IPS-11a (cell line): Measurements from ENCODE around the gene CST8.
"Not testable (repeated sequence)": the region's sequence is repeated elsewhere in the genome, so short reads cannot be mapped to it uniquely, and the experiment has no call there.

Experiments
- H3K4me3 ChIP-seq: one replicate; pipeline ENCODE4 v1.5.1; 2013; ENCODE audit warnings: low read depth, low read length, control low read depth

CST8 gene, protein sequence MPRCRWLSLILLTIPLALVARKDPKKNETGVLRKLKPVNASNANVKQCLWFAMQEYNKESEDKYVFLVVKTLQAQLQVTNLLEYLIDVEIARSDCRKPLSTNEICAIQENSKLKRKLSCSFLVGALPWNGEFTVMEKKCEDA

DNA sequence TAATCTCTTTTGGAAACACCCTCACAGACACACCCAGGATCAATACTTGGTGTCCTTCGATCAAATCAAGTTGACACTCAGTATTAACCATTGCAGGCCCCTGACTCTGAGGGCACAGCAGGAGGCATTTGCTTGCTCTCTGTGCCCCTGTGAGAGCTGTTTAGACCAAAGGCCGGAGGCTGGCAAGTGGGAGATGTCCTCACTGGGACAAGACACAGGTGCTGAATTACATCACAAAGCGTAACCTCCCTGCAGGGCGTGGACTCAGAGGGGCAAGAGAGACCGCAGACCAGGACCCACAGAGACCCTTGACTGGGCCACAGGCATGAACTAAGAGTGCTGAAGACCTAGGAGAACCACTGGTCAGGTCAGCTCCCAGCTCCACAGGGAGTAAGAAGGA, at the start of gene CST8:
CST8 (plus strand) TSS at position 301 of the 400 bp plus-strand sequence. CDS start 551 bp downstream, outside the sequence.
- H3K4me3 ChIP-seq, result no peak within 1 kb of the TSS

DNA sequence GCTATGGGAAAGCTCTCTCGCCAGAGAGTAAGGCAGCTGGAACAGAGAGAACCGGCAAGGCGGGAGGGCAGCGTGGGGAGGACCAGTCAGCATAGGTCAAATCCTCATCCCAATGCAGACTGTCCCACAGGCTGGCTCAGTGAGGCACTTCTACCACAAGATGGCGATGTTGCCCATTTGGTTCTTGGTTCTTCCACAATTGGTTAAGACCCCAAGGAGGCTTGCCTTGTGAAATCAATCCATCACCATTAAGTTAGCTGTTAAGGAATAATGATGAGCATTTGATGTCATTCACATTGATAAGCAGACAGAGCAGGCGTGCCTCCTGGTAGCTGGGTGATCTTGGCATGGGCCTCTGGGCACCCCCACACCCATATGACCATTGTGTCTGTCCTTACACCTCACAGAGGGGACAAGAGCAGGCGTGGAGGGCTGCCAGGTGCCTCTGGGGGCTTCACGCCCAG, 49.0 kb upstream of the CST8 start:
- H3K4me3 ChIP-seq, result no peak overlapping the region

DNA sequence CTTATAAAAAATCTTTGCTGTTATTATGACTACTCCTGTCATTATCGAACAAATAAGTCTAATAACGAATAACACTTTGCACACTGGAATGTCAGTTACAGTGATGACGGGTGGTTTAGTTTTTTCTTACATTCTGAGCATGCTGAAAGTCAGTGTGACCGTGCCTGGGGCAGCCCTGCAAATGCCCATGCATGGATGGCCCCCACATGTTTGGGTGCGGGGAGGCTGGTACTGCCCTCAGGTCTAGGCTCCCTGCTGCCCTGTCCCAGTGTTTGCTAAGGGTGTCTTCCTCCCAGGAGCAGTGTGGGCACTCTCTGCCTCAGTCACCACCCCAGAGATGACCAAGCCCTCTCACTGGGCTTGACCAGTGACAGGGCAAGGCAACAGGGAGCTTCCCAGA, 48.5 kb upstream of the CST8 start:
- no peak overlapping the region for H3K4me3 ChIP-seq

DNA sequence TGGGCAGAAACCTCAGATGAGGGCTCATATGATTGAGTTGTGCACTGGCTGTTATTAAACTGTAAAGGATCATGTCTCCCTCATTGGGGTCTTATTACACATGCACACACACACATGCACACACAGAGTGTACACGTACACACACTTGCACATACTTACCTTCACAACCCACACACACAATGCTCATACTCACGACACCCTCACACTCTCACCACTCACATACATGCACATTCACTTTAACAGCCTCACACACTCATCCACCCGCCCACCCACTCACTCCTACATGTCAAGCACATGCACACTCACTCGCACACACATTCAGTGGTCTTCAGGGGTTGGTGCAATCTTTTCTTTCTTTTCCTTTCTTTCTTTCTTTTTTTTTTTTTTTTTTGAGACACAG, 46.1 kb upstream of the CST8 start:
- no peak overlapping the region for H3K4me3 ChIP-seq

DNA sequence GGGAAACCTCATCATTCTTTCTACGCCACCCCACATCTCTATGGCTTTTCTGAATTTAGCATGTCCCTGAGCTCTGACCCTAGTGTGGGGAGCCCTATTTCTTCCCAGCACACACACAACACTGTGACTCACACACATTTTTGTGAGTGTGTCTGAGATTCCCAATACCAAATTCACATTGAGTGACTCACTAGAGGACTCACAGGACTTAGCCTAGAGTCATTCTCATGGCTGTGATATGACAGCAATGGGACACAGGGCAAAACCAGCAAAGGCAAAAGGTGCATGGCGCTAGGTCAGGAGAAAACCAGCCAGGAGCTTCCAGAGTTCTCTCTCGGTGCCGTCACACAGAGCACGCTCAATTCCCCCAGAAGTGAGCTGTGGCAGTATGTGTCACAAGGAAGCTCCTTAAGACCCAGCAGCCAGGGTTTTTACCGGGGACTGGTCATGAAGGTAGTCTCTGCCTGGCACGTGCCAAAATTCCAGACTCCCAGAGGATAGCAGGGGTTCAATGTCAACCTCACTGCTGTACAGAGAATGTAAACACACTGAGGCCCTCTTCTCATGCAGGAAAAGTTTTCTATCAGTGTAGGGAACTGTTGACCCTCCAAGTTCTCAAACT, 45.2 kb upstream of the CST8 start:
- no peak overlapping the region for H3K4me3 ChIP-seq

DNA sequence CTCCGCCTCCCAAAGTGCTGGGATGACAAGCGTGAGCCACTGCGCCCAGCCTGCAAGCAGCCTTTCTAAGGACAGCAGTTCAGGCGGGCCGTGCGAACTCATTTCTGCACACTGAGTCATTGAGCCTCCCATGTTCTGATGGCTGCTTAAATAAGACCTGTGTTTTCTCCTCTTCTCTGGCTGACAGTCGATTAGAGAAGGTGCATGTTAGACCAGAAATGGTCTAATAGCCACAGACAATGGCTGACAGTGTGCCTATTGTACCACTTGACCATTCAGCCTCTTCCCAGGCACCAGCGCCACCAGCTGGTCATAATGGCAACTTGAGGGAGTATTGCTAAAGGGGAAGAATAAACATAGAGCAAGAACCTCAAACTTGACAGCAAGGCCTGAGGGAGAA, 44.4 kb upstream of the CST8 start:
- H3K4me3 ChIP-seq, result no peak overlapping the region

DNA sequence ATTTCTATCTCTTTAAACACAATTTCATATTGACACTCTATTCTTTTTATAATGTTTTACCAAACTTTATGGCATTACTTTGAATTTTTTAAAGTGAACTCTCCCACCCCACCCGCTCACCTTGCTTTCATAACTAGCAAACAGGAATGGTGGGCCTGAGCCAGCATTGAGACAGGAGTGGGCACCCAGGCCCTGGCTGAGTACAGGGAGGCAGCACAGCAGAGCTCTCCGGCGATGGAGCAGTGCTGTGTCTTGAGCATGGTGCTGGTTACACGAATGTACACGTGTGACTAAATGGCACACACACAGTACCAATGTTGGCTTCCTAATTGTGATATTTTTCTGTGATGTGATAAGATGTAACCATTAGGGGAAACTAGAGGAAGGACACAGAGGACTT, 42.8 kb upstream of the CST8 start:
- H3K4me3 ChIP-seq, result no peak overlapping the region

DNA sequence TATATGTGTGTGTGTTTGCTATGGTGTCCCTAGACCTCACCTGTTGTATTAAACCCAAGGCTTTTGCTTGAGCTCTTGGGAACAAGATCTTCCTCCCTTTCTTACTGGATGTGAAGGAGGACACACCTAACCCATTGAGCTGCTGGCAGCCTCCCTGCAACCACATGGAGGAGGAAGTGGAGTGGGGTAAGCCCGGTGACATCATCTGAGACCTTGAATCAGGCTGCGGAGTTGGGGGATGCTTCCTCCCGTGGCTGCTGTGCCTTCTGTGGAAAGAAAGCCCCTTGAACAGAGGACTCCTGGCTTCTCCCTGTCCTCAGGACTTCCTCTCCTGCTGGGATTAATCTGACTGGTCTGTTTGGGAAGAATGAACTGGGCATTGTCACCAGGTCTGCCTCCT, 41.5 kb upstream of the CST8 start:
- H3K4me3 ChIP-seq, result no peak overlapping the region

DNA sequence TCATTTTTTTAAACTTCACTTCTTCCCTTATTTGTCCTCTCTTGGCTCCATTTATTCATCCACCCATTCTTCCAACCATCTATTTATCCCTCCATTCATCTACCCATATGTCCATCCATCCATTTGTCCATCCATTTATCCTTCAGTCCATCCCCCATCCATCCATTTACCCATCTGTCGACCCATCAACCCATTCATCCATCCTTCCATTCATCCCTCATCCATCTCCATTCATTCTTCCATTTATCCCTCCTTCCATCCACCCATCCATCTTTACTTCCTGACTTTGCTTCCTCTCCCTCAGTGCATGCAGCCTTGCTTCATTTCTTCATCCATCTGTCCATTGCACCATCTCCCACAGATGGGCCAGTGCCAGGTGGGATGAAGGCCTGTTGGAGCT, 40.0 kb upstream of the CST8 start:
- no peak overlapping the region for H3K4me3 ChIP-seq

DNA sequence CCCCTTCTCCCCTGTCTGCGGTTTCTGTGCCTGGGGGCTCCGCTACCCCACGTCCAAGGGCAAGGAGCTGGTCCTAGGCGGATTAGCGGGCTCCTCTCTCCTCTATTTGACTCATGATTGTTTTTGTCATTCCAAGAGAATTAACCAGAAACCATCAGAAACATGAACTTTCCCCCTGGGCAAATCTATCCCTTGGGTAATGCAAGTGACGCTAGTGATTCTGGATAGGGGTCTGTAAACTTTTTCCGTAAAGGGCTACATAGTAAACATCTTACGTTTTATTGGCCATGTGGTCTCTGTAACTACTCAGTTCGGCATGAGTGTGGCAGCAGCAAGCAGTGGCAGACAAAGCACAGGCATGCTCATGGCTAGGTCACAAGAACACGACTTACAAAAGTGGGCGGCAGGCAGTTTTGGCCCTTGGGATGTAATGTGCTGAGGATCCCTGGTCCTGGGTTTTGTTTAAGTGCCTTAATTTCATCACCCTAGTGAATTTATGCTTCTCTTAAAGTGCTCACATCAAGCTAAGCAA, 38.9 kb upstream of the CST8 start:
- no peak overlapping the region for H3K4me3 ChIP-seq

DNA sequence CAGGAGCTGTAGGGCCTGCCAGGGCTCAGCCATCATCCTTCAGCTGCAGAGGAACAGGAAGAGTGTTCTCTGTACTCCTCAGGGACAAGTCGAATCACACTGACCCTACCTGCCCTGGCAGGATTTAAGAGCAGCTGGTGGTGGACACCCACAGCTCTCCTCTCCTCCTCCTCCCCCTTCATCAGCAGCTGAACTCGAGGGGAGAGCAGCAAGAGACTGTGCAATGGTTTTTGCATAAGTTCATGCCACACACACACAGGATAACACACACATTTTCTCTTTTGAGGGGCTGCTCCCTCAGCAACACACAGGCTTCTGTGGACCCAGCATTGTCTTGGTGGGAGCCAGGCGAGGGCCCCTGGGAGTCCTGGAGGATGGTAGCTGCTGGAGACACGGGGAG, 38.1 kb upstream of the CST8 start, which contains the start of gene CST11:
CST11 (minus strand) TSS at position 101 of the 400 bp plus-strand sequence; CDS start at position 36, 65 bp downstream.
- H3K4me3 ChIP-seq, result no peak within 1 kb of the TSS

DNA sequence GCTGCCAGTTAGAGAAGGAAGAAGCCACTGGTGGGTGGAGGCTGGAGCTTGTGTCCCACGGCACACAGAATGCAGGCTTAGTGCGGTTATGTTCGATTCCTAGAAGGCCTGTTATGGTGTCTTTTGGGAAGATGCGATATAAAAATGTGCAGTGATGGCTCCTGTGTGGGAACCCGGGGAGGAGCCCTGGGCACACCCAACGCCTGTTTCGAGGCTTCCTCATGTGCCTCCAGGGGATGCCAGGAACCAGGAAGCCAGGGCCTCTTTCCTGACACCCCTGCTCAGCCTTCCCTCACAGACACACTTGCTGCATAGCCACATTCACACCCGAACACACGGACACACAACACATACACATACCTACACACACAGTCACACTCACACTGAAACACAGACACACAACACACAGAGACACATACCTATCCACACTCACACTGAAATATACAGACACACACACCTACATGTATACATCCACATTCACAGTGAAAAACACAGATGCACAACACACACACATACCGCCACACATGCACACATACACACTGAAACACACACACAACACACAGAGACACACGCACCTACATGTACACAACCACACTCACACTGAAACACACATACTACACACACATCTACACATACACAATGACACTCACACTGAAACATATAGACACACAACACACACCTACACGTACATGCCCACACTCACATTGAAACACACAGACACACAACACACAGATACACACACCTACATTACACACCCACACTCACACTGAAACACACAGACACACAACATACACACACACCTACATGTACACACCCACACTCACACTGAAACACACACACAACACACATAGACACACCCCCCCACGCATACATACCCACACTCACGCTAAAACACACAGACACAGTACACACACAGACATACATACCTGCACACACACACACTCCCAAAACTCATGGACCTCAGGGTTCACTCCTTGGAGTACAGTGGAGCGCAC, 37.1 kb upstream of the CST8 start:
- H3K4me3 ChIP-seq, result no peak overlapping the region

DNA sequence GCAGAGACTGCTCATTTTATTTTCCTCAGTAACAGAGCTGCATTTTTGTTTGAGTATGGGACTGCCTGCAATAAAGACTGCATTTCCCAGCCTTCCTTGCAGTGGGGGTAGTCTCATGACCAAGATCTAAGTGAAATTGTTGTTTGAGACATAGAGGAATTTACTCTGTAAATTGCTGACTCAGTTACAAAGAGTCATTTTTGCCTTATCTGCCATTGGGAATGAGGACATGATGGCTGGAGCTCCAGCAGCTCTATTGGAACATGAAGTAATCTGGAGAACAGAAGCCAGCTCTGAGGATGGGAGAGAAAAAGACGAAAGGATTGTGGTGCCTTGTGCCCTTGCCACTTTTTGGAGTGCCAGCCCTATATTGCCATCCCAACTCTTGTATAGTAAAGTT, 36.1 kb upstream of the CST8 start:
- no peak overlapping the region for H3K4me3 ChIP-seq

DNA sequence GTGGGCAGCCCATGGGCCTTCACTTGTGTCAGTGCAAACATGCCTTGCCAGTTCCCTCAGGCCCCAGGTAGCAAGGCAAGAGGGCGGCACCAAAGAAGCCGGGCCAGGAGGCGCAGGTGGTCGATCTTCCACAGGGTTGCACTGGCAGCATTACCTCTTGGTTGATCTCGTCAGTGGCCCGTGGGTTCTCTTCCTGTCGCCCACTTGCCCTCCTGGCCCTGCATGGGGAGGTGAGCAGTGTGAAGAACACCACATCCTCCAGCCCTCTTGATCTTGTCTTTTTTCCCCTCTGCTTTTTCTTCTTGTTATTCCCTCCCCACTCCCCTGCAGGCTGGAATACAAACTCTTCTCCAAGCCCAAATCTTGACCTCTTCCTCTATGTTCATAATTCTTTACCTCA, 35.3 kb upstream of the CST8 start:
- H3K4me3 ChIP-seq, result no peak overlapping the region

DNA sequence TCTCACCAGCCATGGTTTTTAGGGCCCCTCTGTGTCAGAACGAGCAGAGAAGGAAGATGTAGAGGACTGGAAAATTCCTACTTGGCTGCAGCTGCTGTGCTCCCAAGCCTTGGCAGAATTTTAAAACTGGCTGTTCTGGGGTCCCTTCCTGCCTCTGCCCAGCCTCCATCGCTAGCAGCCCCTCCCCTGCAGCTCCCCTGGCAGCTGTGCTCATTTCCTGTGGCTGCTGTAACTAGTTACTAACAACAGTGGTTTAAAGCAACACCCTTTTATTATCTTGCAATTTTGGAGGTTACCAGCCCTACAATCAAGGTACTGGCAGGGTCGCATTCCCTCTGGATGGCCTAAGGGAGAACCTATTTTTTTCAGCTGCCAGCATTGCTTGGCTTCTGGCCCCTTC, 34.5 kb upstream of the CST8 start:
- H3K4me3 ChIP-seq, result no peak overlapping the region

DNA sequence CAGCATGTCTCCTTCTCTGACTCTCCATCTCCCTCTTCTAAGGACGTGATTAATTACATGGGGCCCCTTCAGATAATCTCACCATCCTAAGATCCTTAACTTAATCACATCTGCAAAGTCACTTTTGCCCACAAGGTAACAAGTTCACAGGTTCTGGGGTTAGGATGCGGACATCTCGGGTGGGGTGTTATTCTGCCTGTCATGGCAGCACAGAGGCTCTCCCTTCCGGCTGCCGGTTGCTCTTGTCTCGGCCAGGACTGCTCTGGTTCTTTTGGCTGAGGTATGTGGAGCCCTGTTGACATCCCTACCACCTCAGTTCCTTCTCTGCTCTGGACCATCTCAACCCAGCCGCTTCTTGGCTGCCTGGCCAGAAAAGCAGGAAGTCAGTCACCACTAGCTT, 34.0 kb upstream of the CST8 start:
- no peak overlapping the region for H3K4me3 ChIP-seq

DNA sequence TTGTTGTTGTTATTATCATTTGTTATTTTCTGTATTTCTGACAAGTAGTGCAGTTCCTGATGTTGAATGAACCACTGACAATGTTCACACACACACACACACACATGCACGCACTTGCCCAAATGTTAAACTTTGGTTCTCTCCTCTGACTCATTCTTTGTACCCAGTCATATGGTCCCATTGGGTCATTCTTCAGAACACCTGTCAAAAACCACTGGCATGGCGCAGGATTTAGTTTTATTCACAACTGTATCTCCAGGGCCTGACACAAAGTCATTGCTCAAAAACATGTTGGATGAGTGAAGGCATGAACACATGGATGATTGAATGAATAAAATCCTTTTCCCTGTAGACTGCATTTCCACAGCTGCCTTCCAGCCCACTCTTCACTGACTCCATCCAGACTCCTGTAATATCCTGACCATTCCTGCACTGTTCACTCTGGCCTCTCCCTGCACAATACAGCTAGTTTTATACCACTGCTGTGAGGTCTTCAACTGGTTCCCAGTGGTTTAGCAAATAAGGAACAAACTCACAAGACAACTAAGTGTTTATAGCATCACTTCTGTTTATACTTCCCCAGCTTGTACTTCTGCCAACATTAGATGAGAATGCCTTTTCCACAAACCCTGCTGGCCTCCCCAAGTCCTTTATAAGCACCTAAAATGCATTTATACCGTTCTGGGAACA, 31.3 kb upstream of the CST8 start:
- no peak overlapping the region for H3K4me3 ChIP-seq

DNA sequence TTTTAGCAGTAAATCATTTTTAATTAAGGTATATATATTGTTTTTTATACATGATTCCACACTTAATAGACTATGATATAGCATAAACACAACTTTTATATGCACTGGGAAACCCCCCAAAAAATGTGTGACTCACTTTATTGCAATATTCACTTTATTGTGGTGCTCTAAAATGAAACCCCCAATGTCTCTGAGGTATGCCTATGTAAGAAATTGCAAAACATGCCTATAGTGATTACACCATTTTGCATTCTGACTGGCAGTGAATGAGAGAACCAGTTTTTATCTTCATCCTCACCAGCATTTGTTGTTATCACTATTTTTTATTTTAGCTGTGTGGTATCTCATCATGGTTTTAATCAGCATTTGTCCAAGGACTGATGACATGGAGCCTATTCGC, 29.7 kb upstream of the CST8 start:
- no peak overlapping the region for H3K4me3 ChIP-seq

DNA sequence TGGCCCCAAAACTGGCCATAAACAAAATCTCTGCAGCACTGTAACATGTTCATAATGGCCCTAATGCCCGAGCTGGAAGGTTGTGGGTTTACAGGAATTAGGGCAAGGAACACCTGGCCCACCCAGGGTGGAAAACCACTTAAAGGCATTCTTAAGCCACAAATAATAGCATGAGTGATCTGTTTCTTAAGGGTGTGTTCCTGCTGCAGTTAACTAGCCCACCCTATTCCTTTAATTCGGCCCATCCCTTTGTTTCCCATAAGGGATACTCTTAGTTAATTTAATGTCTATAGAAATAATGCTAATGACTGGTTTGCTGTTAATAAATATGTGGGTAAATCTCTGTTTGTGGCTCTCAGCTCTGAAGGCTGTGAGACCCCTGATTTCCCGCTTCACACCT, 24.0 kb upstream of the CST8 start:
- H3K4me3 ChIP-seq, result not testable (repeated sequence)

DNA sequence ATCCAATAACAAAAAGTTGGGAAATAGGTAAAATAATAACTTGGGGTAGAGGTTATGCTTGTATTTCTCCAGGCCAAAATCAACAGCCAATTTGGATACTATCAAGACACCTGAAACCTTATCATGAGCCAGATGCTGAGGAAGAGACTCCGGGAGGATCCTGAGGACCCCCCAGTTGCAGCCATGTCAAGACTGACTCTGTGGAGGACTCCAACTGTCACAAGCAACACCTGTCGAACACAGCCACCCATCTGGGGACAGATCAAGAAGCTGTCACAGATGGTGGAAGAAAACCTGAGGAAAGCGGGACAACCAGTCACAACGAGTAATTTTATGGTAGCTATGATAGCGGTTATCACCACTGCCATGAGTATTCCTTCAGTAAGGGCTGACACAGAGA, 18.6 kb upstream of the CST8 start:
- not testable (repeated sequence) for H3K4me3 ChIP-seq

DNA sequence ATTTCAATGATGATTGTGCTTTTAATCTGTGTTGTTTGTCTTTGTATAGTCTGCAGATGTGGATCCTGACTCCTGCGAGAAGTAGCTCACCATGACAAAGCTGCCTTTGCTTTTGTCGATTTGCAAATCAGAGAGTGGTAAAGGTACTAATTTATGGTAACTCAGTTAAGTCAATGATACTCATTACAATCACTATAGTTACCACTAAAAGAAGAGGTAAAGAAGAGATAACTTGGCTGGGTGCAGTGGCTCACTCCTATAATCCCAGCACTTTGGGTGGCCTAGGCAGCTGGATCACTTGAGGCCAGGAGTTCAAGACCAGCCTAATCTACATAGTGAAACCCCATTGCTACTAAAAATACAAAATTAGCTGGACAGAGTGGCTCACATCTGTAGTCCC, 17.6 kb upstream of the CST8 start:
- H3K4me3 ChIP-seq, result not testable (repeated sequence)
